ENCODE results near the gene TSC22D1.

The TSC22D1 gene

DNA sequence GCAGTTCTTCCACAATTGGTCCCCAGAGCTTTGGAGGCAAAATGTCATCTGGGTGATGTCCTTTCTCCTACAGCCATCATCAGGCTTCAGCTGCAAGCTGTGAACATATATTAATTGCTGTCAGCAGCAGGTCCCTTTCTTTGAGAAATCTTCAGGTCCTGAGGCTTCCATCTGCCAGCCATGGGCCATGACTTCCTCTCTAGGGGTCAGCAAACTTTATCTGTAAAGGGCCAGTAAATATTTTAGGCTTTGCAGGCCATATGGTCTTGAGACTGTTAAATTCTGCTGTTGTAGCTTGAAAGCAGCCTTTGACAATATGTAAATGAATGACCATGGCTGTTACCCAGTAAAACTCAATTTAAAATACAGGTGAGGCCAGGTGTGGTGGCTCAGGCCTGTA, 175.4 kb downstream of the TSC22D1 start:
- DNase-seq: no peak

DNA sequence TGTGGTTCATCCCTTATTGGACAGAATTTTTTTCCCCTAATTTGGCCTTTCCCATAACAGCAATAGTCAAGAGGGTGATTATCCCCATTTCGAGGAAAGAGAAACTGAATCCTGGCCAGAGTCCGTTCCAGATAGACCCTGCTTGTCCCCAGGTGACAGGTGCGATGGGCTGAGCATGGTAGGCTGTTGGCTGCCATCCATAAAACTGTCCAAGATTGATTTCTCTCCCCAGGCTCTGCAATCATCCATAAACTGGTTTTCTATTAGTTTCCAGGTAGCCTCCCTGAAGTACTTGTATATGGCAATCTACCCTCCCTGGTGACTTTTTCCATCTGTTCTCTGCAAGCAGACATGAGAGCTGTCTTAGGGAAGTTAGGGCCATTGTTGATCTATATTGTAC, 177.1 kb downstream of the TSC22D1 start:
- DNase-seq: peak; percentile 80

DNA sequence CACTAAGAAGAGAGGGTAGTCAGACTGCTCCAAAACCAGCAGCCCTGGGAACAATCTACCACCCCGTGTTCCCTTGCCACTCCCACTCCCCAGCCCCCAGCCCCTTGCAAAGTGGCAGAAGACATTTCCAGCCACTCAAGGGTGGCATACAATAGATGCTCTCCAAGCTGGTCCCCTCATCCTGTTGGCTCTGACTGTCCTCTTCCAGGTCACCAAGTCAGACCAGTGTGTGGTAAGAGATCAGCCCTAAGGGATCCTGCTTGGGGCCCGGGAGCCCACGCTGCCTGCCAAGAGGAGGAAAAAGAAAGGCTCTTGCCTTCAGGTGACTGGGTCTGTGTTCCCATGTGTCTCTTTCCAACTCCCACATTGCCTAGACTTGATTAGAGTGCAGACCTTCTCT, 177.5 kb downstream of the TSC22D1 start:
- DNase-seq: no peak

DNA sequence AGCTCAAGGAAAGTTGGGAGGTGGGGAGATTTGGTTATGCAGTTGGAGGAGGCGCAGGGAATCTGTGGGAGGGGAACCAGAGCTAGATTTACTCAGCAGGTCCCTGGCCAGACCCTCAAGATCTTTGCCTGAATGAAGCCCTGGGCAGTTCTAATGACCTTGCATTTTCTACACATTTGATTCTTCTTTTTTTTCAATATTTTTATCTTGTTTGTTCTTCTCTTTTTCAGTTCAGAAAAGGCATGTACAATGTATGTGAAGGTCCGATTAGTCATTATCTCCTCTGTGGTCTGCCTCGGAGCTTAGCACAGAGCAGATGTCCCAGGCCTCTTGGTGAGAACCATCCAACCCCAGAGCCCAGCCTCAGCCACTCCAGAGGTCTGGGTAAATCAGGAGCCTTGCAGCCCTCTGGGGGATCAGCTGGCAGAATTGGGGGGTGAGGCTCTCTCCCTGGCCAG, 178.3 kb downstream of the TSC22D1 start:
- no peak for DNase-seq

DNA sequence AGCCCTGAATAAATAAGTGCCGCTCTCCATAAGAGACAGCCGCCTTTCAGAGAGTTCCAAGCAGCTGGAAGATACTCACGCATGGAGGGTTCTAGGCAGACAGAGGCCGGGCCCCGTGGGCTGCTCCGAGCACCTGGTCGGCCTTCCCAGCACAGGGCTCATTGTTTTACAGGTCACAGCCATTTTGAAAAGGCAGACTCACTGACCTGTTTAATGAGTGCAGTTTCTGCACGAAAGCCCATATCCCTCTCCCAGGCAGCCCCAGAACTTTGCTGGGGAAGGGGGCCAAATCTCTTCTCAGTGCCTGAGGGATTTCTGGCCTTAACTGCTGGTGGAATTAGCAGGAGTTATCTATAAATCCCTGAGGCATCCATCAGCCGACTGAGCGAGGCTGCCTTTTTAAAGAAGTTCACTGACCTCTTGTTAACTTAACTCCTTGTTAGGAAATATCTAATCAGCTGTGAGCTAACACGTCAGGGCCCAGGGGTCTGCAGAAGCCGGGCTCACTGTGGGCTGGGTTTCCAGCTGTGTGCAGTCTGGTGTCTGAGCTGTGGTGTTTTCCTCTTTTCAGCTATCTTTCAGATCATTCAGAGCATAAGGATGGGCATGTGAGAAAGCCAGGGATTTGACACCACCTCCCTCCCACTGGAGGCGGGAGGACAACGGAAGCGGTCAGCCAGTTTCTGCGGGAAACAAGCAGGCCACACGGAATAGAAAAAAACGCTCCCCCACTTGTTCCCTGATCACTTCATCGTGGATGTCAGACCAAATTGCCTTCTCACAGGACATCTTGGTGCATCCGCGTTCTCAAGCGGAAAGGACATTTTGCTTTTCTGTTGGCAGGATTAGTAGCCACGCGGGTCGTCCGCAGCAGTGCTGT, 179.2 kb downstream of the TSC22D1 start:
- DNase-seq: no peak

DNA sequence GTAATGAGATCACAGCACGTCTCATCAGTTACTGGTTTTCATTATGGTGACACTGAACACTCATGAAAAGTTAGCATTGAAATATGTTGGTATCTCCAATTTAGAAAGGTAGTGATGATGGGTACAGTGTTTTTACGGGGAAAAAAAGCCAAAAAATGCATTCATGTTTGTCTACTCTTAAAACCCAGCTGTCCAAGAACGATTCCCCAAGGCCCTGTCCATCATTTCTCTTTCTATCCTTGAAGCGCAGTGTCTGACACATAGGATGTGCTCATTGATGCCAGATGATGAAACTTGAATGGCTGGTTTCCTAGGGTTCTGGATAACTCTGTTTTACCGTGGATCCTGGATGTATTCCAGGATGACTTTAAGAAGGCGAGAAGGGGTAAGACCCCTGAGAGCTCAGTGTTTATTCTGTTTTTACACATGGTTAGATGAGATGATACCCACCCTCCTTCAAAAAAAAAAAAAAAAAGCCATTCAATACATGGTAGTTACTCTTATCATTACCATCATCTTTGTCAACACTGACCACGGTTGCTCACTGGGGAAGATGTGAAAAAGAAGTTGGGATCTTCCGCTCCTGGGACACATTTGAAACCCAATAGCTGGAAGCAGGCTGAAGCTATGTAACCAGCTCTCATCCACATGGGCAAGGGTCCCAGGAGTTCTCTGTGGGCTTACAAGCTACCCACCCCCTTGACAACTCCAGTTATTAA, 180.0 kb downstream of the TSC22D1 start:
- DNase-seq: no peak

DNA sequence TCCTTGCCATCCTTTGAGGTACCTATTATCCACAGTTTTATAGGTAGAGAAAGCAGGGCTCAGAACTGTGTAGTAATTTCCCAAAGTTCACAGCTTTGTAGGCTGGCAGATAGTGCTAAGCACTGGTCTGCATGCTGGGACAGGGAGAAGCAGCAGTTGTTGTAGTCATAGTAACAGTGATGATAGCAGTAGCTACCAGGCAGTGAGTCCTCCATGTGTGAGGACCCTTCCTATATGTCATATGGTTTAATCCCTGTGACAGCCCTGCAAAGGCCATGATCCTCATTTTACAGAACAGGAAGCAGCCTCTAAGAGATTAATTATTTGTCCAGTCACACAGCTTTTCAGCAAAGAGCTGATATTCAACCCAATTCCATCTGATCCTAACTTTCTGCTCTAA, 181.5 kb downstream of the TSC22D1 start:
- no peak for DNase-seq

DNA sequence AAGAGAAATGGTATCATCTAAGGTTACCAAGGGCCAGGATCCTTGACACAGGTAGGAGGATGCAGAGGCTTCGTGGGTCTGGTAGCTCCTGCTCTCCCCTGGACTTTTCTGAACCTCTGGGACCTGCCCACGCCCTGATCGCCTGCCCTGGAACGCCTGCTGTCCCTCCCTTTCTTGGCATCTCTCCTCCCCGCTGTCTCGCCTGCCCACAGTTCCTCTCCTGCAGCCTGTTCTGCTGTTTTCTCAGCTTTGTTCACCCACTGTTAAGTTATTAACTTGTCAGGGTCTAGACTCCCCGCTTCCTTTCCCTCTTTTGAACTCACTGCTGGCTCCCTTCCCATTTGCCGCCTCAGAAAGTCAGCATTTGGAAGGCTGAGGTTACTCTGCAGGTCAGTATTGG, 182.7 kb downstream of the TSC22D1 start:
- DNase-seq: no peak

DNA sequence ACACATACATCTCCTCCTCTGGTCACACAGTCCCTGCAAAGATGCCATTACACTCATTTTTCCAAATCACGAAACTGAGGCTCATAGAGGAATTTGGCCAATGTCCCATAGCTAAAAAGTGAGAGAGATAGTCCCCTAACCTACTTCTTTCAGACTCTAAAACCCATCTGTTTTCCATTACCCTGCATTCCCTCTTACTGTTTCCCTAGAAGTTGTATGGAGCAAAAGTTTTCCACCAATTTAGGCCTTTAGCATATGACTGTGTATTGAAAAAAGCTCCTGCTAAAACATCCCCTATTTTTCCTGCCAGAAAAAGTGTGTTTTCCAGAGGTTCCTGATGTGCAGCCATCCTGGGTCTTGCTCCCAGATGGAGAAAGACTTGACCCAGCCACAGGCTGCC, 186.3 kb downstream of the TSC22D1 start:
- DNase-seq: no peak

DNA sequence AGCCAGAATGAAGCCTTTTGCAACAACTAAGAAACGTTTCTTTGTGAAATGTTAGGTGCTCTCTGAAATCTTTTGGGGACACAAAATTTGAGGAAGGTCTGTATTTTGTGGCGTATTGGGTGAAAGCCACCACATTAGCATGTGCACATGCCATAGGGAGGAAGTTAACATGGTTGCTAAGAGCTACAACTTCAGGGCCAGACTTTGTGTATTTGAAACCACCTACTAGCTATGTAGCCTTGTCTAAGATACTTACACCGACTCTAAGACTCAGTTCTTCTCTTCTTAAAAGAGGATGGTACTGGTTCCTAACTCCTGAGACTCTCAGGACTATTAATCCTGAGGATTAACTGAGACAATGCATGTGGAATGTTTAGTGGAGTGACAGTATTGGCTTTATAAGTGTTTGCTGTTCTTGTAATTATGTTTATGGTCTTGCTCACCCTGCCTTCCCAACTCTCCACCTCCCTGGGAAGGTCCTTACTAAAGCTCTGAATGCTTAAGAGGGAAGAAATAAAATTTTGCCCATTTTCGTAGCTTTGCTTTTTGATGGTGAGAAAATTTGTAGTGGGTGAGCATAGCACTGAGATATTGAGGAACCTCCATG, 187.0 kb downstream of the TSC22D1 start:
- no peak for DNase-seq

DNA sequence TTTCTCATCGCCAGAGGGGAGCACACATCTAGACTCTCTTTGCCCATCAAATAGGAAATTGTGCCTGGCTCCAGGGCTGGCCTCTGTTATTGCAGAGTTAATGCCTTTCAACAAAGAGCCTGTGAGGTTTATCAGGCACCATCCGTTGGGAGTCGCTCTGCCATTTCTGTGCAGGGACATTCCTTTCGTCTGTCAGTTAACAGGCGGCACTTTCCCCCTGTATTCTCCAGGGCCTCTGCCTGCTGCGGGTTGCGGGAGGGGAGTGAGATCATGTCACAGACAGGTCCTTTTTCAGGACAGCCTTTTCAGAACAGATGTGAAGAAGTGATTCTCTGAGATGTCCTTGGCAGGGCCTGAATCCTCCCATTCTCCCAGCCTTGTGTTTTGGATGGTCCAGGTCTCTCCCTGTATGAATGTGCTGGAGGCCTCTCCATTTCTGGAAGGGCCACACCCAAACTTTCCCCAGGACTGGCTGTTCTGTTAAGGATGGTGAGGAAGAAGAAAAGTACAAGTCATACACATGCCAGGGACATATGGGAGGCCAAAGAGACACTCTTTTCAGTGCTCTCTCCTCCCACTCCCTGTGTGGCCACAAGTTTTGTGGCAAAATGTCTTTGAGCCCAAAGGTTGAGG, 187.6 kb downstream of the TSC22D1 start:
- no peak for DNase-seq

DNA sequence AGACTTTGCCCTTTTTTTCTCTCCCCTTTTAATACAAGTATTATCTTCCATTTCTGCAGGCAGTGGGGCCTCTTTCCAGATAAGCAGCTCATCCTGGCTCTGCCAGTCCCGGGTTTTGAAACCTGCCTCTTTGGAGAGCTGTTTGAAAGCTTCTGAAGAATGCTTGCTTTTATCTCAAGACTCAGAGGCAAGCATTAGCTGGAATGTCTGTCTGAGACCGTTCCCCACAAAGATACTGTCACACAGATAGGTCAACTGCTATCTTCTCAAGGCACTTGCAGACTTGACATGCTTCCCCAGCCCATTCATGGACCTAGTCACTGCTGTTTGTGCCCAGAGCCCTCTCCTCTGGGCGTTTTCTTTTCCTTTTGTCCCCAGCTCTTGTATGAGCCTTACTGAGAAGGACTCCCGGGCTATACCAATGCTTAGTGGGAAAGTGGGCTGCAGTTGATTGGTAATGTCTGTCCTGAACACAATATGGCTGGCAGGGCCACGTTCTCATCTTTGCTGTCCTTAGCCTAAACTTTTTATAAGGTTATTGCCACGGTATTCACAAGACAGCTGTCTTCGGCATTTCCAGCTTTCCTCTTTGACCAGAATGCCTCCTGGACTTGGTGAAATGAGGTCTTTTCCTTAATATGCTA, 189.1 kb downstream of the TSC22D1 start:
- no peak for DNase-seq

DNA sequence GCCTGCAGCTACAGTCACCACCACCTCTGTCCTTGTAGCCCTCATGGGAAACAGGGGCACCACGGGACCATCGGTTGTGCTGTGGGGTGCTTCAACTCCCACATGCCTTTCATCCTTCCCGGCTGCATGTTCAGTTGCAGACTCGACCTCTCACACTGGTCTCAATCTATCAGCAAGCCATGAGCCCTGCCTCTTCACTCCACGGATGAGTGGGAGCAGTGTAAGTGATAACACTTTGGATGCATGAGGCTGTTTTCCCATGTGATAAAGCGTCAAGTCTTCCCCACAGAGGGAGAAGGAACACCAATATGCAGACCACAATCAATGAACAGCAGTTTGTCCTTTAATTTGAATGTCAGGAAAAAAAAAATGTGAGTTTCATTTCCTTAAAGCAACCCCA, 190.3 kb downstream of the TSC22D1 start:
- no peak for DNase-seq

DNA sequence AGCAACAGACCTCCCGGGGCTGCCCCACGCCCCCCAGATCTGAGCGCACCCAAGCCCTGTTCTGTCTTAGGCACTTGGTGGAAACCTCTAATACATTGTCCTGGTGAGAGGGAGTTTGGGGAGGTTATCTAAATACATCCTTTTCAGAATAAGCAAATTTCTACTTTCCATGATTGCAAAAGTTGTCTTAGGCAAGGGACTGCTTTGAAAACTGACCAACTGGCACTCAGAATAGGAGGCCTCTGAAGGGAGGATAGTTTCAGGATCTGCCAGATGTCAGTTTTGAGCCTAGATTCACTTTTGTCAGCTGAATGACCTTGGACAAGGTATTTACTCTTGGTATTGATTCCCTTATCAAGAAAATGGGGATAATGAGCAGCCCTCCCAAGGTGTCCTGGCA, 190.7 kb downstream of the TSC22D1 start:
- no peak for DNase-seq

DNA sequence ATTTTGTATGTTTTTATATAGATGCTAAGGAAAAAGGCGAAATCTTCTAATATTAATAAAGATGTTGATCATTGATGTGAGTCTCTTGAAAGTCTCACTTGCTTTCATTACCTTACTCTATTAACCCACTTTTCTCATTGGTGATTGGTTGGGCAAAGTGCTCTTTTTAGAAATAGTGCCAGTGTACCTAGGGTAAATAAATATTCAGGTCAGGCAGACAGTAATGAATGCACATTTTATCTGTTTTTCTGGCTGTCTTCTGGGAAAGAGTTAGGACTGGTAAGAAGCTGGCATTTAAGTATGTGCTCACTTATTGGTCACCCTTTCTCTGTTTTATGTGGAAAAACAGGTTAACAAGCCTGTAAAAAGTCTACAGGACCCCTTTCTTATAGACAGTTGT, 191.4 kb downstream of the TSC22D1 start:
- DNase-seq: no peak

DNA sequence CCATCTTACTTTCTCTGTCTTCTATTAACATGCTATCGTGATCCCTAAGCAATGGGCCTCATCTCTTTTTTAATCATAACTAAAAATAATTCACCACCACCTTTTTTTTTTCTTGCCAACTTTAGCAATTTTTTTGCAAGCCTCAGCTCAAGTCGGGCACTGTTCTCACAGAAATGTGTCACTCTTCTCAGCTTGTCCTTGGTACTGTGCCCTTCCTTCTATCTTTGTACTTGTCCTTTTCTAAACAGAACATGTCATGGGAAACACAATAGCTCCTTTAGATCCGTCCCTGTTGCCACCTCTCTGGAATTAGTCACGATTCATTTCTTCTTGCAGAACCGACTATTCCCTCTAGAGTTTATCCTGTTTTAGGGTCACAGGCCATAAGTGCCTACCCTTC, 192.2 kb downstream of the TSC22D1 start:
- DNase-seq: no peak

DNA sequence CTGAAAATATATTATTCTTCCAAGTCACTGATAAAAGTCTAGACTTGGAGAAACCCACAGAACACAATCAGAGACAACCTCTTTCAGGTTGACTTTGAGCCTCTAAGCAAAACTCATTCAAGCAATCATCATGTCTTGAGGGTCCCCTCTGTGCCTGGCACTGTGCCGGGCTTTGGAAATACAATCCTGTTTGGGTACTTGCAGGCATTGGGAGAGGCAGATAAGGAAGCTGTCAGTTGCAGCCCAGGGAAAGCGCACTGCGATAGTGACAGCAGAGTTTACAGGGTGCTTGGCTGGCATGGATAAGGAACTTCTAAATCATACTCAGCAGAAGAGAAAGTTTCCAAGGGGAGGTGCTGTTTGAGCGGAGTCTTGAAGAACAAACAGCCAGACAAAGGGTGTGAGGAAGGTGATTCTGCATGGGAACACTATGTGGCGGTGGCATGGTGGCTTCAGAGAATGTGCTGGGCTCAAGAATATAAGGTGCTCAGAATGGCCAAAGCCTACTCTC, 193.4 kb downstream of the TSC22D1 start:
- no peak for DNase-seq

Data from NCI-H2171 treated with DMSO at 0.1 percent for 48 hours (cell line).